NCI-H187 treated with DMSO at 0.1 percent for 48 hours (cell line): Measurements from ENCODE around the gene ZSWIM6.
"Not testable (repeated sequence)": the region's sequence is repeated elsewhere in the genome, so short reads cannot be mapped to it uniquely, and the experiment has no call there.

Experiments
- DNase-seq: peaks from one replicate; lab custom pipeline; 2025; lab: John Stamatoyannopoulos, UW

The ZSWIM6 gene

GRCh38 chr5:61407706-61408270 lies 75.7 kb downstream of the ZSWIM6 start:
- DNase-seq = no peak

GRCh38 chr5:61408476-61409168 lies 76.6 kb downstream of the ZSWIM6 start:
- peak; percentile 87 for DNase-seq

GRCh38 chr5:61409568-61409967 lies 77.5 kb downstream of the ZSWIM6 start:
- no peak for DNase-seq

DNA sequence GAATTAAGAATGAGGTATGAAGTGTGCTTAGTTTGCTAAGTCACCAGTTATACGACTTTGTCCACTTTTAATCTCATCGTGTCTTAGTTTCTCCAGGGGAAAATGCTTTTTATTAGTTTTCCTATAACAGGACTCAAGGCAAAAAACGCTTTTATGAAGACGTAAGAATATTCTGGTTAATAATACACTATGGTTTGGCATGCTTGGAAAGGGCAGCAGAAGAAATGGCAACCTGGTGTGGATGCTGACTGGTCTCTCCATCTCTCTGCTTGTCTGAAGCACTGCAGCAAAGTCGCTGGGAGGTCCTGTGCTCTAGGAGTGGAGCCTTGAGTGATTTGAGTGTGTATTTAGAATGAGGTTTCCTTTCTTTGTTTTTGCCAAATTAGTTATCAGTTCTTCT lies 78.8 kb downstream of the ZSWIM6 start:
- DNase-seq = no peak

DNA sequence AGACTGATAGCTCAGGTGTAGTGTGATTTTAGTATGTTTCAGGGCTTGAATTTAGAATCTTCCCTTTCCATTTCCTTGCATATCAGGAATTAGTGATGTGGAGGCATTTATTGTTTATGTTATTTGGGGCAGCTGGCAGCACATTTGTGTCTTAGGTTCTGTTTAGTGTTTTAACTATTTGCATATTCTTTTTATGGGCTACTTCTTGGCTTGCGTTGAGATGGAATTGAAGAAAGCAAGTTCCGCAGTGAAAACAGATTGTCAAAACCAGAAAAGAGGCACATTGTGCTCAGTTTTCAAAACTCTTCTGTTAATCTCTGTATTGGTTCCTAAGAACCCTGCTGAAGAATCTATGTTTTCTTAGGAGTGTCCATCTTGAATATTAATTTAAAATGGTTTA lies 80.3 kb downstream of the ZSWIM6 start:
- DNase-seq = no peak

- DNase-seq = not testable (repeated sequence)
Measured at GRCh38 chr5:61413205-61413604, 81.1 kb downstream of the ZSWIM6 start.

DNA sequence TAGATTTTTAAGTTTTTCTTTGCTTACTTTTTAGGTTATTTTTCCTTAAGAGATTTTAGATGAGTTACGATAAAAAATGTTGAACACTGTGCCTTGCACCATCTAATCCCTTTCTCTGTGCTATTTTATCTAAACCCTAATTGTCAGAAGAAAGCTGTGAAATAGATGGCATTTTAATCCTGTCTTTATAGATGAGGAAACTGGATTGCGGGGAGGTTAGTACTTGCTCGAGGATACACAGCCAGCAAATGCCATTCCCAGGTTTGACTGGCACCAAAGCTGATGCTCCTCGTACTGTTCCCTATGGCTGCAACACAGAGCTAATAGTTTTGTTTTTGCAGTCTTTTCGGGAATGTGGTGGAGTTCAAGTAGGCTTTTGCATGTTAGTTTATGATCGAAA lies 82.7 kb downstream of the ZSWIM6 start:
- DNase-seq = no peak

GRCh38 chr5:61416010-61416409 lies 84.0 kb downstream of the ZSWIM6 start:
- no peak for DNase-seq

GRCh38 chr5:61416420-61416819 lies 84.4 kb downstream of the ZSWIM6 start:
- no peak for DNase-seq

GRCh38 chr5:61417340-61417739 lies 85.3 kb downstream of the ZSWIM6 start:
- no peak for DNase-seq

- DNase-seq = no peak
Measured at GRCh38 chr5:61417851-61418250, 85.8 kb downstream of the ZSWIM6 start.

- DNase-seq = no peak
Measured at GRCh38 chr5:61419106-61419505, 87.0 kb downstream of the ZSWIM6 start.

DNA sequence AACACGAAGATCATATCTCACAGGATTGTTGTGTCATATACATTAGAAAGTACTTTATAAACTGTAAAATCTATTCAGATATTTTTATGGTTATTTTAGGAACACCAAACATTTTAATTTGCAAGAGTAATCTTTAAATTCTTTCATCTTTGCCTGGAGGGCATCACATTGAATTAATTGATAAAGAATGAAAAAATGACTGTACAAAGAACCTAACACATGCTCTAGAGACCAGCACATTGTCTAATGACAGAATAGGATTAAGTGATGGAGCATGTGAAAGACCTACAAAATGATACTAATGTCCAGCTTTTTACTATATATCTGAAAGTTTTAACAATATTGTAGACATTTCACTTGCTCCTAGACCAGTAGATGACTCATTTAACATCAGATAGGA lies 88.0 kb downstream of the ZSWIM6 start:
- DNase-seq = no peak

DNA sequence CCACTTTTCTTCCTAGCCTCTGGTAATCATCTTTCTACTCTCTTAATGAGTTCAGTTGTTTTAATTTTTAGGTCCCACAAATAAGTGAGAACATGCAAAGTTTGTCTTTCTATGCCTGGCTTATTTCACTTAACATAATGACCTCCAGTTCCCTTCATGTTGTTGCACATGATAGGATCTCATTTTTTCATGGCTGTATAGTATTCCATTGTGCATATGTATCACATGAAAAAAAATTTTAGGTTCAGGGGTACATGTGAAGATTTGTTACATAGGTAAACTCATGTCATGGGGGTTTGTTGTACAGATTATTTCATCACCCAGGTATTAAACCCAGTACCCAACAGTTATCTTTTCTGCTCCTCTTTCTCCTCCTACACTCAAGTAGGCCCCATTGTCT lies 89.2 kb downstream of the ZSWIM6 start:
- not testable (repeated sequence) for DNase-seq

GRCh38 chr5:61423487-61424145 lies 91.6 kb downstream of the ZSWIM6 start:
- no peak for DNase-seq

GRCh38 chr5:61425918-61426317 lies 93.9 kb downstream of the ZSWIM6 start:
- no peak for DNase-seq

DNA sequence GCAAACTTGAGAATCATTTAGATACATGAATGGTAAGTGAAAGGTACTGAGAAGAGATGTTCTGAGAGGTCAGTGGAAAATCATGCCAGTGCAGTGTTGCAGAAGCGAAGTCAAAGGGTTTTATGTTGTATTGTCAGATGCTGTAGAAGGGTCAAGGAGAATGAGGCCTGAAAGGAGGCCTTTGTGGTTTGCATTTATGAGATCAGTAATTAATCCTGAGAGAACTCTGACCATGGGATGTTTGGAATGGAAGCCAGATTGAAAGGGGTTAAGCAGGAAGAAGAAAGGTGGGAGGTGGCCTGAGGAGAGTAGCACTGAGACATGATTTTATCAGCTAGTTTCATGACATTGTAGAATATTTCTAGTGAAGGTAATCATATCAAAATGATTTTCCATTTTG lies 97.8 kb downstream of the ZSWIM6 start:
- DNase-seq = no peak

- no peak for DNase-seq
Measured at GRCh38 chr5:61431923-61432620, 100.0 kb downstream of the ZSWIM6 start.

DNA sequence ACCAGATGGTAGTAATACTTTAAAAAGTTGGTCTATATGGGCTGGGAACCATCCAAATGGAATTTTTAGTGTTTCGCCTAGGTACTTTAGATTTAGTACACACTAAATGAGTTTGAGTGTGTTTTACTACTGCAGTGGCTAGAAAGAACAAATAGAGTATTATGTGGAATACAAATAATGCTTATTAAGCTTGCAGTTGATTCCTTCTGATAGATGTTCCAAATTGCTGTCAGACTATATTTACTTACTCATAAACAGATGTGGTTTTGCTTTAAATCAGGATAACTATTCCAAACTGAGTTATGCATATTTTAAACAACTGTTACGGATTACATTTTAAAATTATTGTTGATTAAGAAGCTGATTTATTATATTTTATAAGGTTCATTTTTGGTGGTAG lies 103.3 kb downstream of the ZSWIM6 start:
- no peak for DNase-seq

DNA sequence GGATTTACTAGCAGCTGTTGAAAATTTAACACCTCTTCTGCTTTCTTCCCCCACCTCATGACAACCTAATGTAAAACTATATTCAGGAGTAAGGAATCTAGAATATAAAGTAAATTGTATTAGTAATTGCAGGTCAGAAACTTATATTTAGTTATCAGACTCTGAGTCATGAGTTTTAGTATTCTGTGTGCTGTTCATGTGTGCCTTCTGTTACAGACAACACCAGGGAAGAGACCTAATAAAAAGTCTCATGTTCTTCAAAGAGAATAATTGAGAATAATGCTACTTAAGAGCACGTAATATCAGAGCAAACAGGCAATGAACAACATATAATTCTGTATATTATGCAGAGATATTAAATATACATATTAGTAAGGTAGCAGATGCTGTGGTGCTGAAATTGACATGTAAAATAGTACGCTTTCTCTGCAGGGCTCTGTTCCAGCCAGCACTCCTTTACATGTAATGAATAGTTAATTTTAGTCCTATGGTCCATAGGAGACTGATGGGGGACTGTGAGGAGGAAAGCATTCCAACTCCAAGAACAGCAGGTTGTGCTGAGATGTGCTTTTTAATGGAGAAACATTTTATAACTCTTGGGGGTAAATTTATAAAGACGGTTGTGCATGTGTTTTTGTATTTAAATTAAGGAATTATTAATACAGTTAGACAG lies 106.4 kb downstream of the ZSWIM6 start:
- DNase-seq = no peak

- no peak for DNase-seq
Measured at GRCh38 chr5:61440086-61440485, 108.0 kb downstream of the ZSWIM6 start.

GRCh38 chr5:61440596-61440995 lies 108.5 kb downstream of the ZSWIM6 start:
- no peak for DNase-seq
